ENCODE results near the gene COX6B2. TPM values are rescaled to one million over a fixed set of nuclear protein-coding genes. Genes with fewer than 3 reads are reported as not detected.

COX6B2 gene
- total and polyA plus RNA-seq, 12 donors, result not detected

GRCh38 chr19:55299991-55300390 lies 54.5 kb downstream of the COX6B2 start:
- H3K36me3 ChIP-seq, result peaks cover 0 to 50% (median 0%) of the 10 kb centered on the region in 9 donors
- 86 to 88% methylated on average over 10 of the region's 10 CpGs for WGBS, 2 donors
- DNase-seq (no peak), ATAC-seq (no peak)
- no peaks in the 10 kb centered on the region for H3K9me3 ChIP-seq
- intact Hi-C loops (cut with DNase I), result loop anchor here in 8 of 10 donors (5.0 to 10.0 kb wide), 5 partner anchors 37 to 205 kb away; partner anchors contain the start of genes TMEM238 (in 8 of the 8), KMT5C (in 3 of the 8) and RPL28 (in 2 of the 8)
- TF ChIP-seq CTCF (IDR thresholded peaks at IDR 0.05), result no peak
- H3K4me1 ChIP-seq, result peaks cover 0 to 9% (median 3%) of the 10 kb centered on the region in 9 donors
- no peaks in the 10 kb centered on the region for H3K27me3 ChIP-seq
- no peak overlapping the region for H3K4me3 ChIP-seq
- H3K27ac ChIP-seq, result no peak overlapping the region

Other genes starting within 250 kb of the COX6B2 start
- gene PPP1R12C, start 237.1 kb downstream of the COX6B2 start, total RNA-seq, result 100 to 1,000 TPM; 134 to 242 (median 193) TPM
- 100 to 1,000 TPM; 223 to 283 TPM for gene PPP1R12C, start 237.1 kb downstream of the COX6B2 start, polyA plus RNA-seq
- gene TNNT1, start 205.5 kb downstream of the COX6B2 start, total RNA-seq, result 100 to 1,000 TPM in 5 of 10 donors, 10 to 100 TPM in 5; 19.7 to 234 (median 97.1) TPM
- 100 to 1,000 TPM in 1 of 2 donors, 10 to 100 TPM in 1; 32.3 to 721 TPM for gene TNNT1, start 205.5 kb downstream of the COX6B2 start, polyA plus RNA-seq
- gene TNNI3, start 197.0 kb downstream of the COX6B2 start, total RNA-seq, result over 10,000 TPM in 4 of 10 donors, 1,000 to 10,000 TPM in 6; 3,000 to 12,900 (median 9,464) TPM
- over 10,000 TPM in 1 of 2 donors, 1,000 to 10,000 TPM in 1; 4,629 to 45,177 TPM for gene TNNI3, start 197.0 kb downstream of the COX6B2 start, polyA plus RNA-seq
- 1 to 10 TPM in 8 of 10 donors, under 1 TPM in 2; 0.37 to 3.9 (median 2.4) TPM for gene DNAAF3, start 188.1 kb downstream of the COX6B2 start, total RNA-seq
- 1 to 10 TPM; 1.2 to 5.9 TPM for gene DNAAF3, start 188.1 kb downstream of the COX6B2 start, polyA plus RNA-seq
- gene SYT5, start 174.4 kb downstream of the COX6B2 start, total RNA-seq, result 1 to 10 TPM in 1 of 10 donors, not detected in 9; 1.1 TPM
- gene SYT5, start 174.4 kb downstream of the COX6B2 start, polyA plus RNA-seq, result under 1 TPM in 1 of 2 donors, not detected in 1; under 0.01 TPM
- gene PTPRH, start 145.2 kb downstream of the COX6B2 start, total RNA-seq, result 1 to 10 TPM in 7 of 10 donors, under 1 TPM in 3; 0.25 to 7.5 (median 2.4) TPM
- 1 to 10 TPM; 1.3 to 6.1 TPM for gene PTPRH, start 145.2 kb downstream of the COX6B2 start, polyA plus RNA-seq
- gene TMEM86B, start 126.0 kb downstream of the COX6B2 start, total RNA-seq, result 1 to 10 TPM in 9 of 10 donors, under 1 TPM in 1; 0.77 to 2.5 (median 1.9) TPM
- gene TMEM86B, start 126.0 kb downstream of the COX6B2 start, polyA plus RNA-seq, result 1 to 10 TPM; 2.7 to 5.9 TPM
- gene PPP6R1, start 95.7 kb downstream of the COX6B2 start, total RNA-seq, result 10 to 100 TPM; 31.1 to 51.3 (median 39.0) TPM
- 10 to 100 TPM; 36.8 to 38.0 TPM for gene PPP6R1, start 95.7 kb downstream of the COX6B2 start, polyA plus RNA-seq
- gene HSPBP1, start 74.6 kb downstream of the COX6B2 start, total RNA-seq, result 10 to 100 TPM; 26.7 to 41.6 (median 31.6) TPM
- gene HSPBP1, start 74.6 kb downstream of the COX6B2 start, polyA plus RNA-seq, result 10 to 100 TPM; 54.2 to 83.7 TPM
- gene BRSK1, start 70.7 kb downstream of the COX6B2 start, total RNA-seq, result 10 to 100 TPM in 2 of 10 donors, 1 to 10 TPM in 8; 2.3 to 12.6 (median 4.1) TPM
- gene BRSK1, start 70.7 kb downstream of the COX6B2 start, polyA plus RNA-seq, result 1 to 10 TPM; 1.8 to 2.0 TPM
- gene TMEM150B, start 29.4 kb downstream of the COX6B2 start, total RNA-seq, result 1 to 10 TPM in 3 of 10 donors, under 1 TPM in 4, not detected in 3; 0.41 to 6.5 (median 0.75) TPM
- gene TMEM150B, start 29.4 kb downstream of the COX6B2 start, polyA plus RNA-seq, result under 1 TPM in 1 of 2 donors, not detected in 1; 0.38 TPM
- gene KMT5C, start 14.8 kb downstream of the COX6B2 start, total RNA-seq, result 1 to 10 TPM; 4.0 to 9.2 (median 6.9) TPM
- 10 to 100 TPM in 1 of 2 donors, 1 to 10 TPM in 1; 4.7 to 12.4 TPM for gene KMT5C, start 14.8 kb downstream of the COX6B2 start, polyA plus RNA-seq
- gene GARIN5B, start 8.5 kb upstream of the COX6B2 start, total RNA-seq, result not detected
- not detected for gene GARIN5B, start 8.5 kb upstream of the COX6B2 start, polyA plus RNA-seq
- not detected for gene IL11, start 15.7 kb upstream of the COX6B2 start, total RNA-seq
- under 1 TPM; 0.30 to 0.37 TPM for gene IL11, start 15.7 kb upstream of the COX6B2 start, polyA plus RNA-seq
- not detected for gene TMEM190, start 22.1 kb upstream of the COX6B2 start, total RNA-seq
- not detected for gene TMEM190, start 22.1 kb upstream of the COX6B2 start, polyA plus RNA-seq
- gene TMEM238, start 29.6 kb upstream of the COX6B2 start, total RNA-seq, result 1 to 10 TPM in 2 of 10 donors, under 1 TPM in 6, not detected in 2; 0.25 to 1.3 (median 0.49) TPM
- gene TMEM238, start 29.6 kb upstream of the COX6B2 start, polyA plus RNA-seq, result under 1 TPM in 1 of 2 donors, not detected in 1; 0.06 TPM
- gene RPL28, start 31.2 kb upstream of the COX6B2 start, total RNA-seq, result 1,000 to 10,000 TPM in 1 of 10 donors, 100 to 1,000 TPM in 9; 473 to 1,031 (median 577) TPM
- 1,000 to 10,000 TPM in 1 of 2 donors, 100 to 1,000 TPM in 1; 776 to 1,617 TPM for gene RPL28, start 31.2 kb upstream of the COX6B2 start, polyA plus RNA-seq
- 10 to 100 TPM; 25.0 to 42.1 (median 30.7) TPM for gene UBE2S, start 53.1 kb upstream of the COX6B2 start, total RNA-seq
- 10 to 100 TPM in 1 of 2 donors, 1 to 10 TPM in 1; 8.0 to 25.5 TPM for gene UBE2S, start 53.1 kb upstream of the COX6B2 start, polyA plus RNA-seq
- not detected for gene SHISA7, start 88.6 kb upstream of the COX6B2 start, total RNA-seq
- under 1 TPM in 1 of 2 donors, not detected in 1; under 0.01 TPM for gene SHISA7, start 88.6 kb upstream of the COX6B2 start, polyA plus RNA-seq
- gene ISOC2, start 106.9 kb upstream of the COX6B2 start, total RNA-seq, result 10 to 100 TPM; 42.5 to 69.8 (median 48.3) TPM
- gene ISOC2, start 106.9 kb upstream of the COX6B2 start, polyA plus RNA-seq, result 100 to 1,000 TPM in 1 of 2 donors, 10 to 100 TPM in 1; 88.7 to 117 TPM
- not detected for gene C19orf85, start 110.0 kb upstream of the COX6B2 start, total RNA-seq
- gene C19orf85, start 110.0 kb upstream of the COX6B2 start, polyA plus RNA-seq, result not detected
- gene ZNF628, start 121.9 kb upstream of the COX6B2 start, total RNA-seq, result 1 to 10 TPM; 2.5 to 7.8 (median 4.3) TPM
- 1 to 10 TPM; 4.9 to 7.5 TPM for gene ZNF628, start 121.9 kb upstream of the COX6B2 start, polyA plus RNA-seq
- gene NAT14, start 130.5 kb upstream of the COX6B2 start, total RNA-seq, result 1 to 10 TPM; 5.8 to 9.9 (median 6.8) TPM
- 10 to 100 TPM in 1 of 2 donors, 1 to 10 TPM in 1; 9.0 to 16.4 TPM for gene NAT14, start 130.5 kb upstream of the COX6B2 start, polyA plus RNA-seq
- gene SSC5D, start 133.7 kb upstream of the COX6B2 start, total RNA-seq, result 1 to 10 TPM; 2.0 to 6.5 (median 4.0) TPM
- 1 to 10 TPM in 1 of 2 donors, under 1 TPM in 1; 0.72 to 2.8 TPM for gene SSC5D, start 133.7 kb upstream of the COX6B2 start, polyA plus RNA-seq
- gene SBK2, start 182.4 kb upstream of the COX6B2 start, total RNA-seq, result 10 to 100 TPM in 1 of 10 donors, 1 to 10 TPM in 9; 1.1 to 14.1 (median 2.0) TPM
- 1 to 10 TPM in 1 of 2 donors, under 1 TPM in 1; 0.39 to 9.4 TPM for gene SBK2, start 182.4 kb upstream of the COX6B2 start, polyA plus RNA-seq
- 10 to 100 TPM in 4 of 10 donors, 1 to 10 TPM in 6; 2.0 to 33.3 (median 7.3) TPM for gene SBK3, start 190.8 kb upstream of the COX6B2 start, total RNA-seq
- 10 to 100 TPM in 1 of 2 donors, 1 to 10 TPM in 1; 3.2 to 11.3 TPM for gene SBK3, start 190.8 kb upstream of the COX6B2 start, polyA plus RNA-seq
- 10 to 100 TPM in 4 of 10 donors, 1 to 10 TPM in 6; 7.1 to 16.9 (median 9.6) TPM for gene ZNF579, start 226.1 kb upstream of the COX6B2 start, total RNA-seq
- gene ZNF579, start 226.1 kb upstream of the COX6B2 start, polyA plus RNA-seq, result 10 to 100 TPM; 13.1 to 23.8 TPM
- 10 to 100 TPM; 11.6 to 18.8 (median 13.5) TPM for gene FIZ1, start 244.8 kb upstream of the COX6B2 start, total RNA-seq
- 10 to 100 TPM in 1 of 2 donors, 1 to 10 TPM in 1; 9.3 to 16.5 TPM for gene FIZ1, start 244.8 kb upstream of the COX6B2 start, polyA plus RNA-seq
- gene ZNF524, start 245.6 kb upstream of the COX6B2 start, total RNA-seq, result 10 to 100 TPM in 8 of 10 donors, 1 to 10 TPM in 2; 7.9 to 22.0 (median 12.9) TPM
- gene ZNF524, start 245.6 kb upstream of the COX6B2 start, polyA plus RNA-seq, result 10 to 100 TPM; 34.9 to 39.4 TPM